SJSA1 (cell line): ENCODE data around the gene UQCRC1. TPM values are rescaled to one million over a fixed set of nuclear protein-coding genes. Genes with fewer than 3 reads are reported as not detected.

ENCODE experiments used
- DNase-seq, 2 experiments: peaks; one replicate each; pipeline ENCODE4 v3.0.0-alpha.2; 2015 to 2020; ENCODE audit warnings: low spot score in 2 of 2, low read depth in 1 of 2
- H3K27ac ChIP-seq: fragments of 250-450 bp; sonication (Bioruptor Pico); 2 replicates; pipeline ENCODE4 v1.5.1; 2020; ENCODE audit warnings: mild to moderate bottlenecking, moderate library complexity
- H3K27me3 ChIP-seq: fragments of 250-450 bp; sonication (Bioruptor Pico); replicated peaks from 2 replicates; pipeline ENCODE4 v1.5.1; 2020; ENCODE audit warnings: mild to moderate bottlenecking, moderate library complexity
- H3K36me3 ChIP-seq: fragments of 250-450 bp; sonication (Bioruptor Pico); 2 replicates; pipeline ENCODE4 v1.5.1; 2020; ENCODE audit warnings: mild to moderate bottlenecking
- H3K4me1 ChIP-seq: fragments of 250-450 bp; sonication (Bioruptor Pico); replicated peaks from 2 replicates; pipeline ENCODE4 v1.6.1; 2021; ENCODE audit warnings: mild to moderate bottlenecking
- H3K4me3 ChIP-seq: fragments of 250-450 bp; sonication (Bioruptor Pico); 2 replicates; pipeline ENCODE4 v1.5.1; 2020; ENCODE audit warnings: mild to moderate bottlenecking
- H3K9me3 ChIP-seq: fragments of 250-450 bp; sonication (Bioruptor Pico); replicated peaks from 2 replicates; pipeline ENCODE4 v1.5.1; 2020; ENCODE audit warnings: mild to moderate bottlenecking
- total RNA-seq: library from RNA; depleted of rRNA; stranded (reverse); fragments of >200 nt; shearing (Covaris generic); gene quantifications from 2 replicates; pipeline ENCODE4 v1.2.3, GENCODE V29; 2014; rRNA removed

UQCRC1 gene
- 377 and 397 TPM in 2 replicates for total RNA-seq

DNA sequence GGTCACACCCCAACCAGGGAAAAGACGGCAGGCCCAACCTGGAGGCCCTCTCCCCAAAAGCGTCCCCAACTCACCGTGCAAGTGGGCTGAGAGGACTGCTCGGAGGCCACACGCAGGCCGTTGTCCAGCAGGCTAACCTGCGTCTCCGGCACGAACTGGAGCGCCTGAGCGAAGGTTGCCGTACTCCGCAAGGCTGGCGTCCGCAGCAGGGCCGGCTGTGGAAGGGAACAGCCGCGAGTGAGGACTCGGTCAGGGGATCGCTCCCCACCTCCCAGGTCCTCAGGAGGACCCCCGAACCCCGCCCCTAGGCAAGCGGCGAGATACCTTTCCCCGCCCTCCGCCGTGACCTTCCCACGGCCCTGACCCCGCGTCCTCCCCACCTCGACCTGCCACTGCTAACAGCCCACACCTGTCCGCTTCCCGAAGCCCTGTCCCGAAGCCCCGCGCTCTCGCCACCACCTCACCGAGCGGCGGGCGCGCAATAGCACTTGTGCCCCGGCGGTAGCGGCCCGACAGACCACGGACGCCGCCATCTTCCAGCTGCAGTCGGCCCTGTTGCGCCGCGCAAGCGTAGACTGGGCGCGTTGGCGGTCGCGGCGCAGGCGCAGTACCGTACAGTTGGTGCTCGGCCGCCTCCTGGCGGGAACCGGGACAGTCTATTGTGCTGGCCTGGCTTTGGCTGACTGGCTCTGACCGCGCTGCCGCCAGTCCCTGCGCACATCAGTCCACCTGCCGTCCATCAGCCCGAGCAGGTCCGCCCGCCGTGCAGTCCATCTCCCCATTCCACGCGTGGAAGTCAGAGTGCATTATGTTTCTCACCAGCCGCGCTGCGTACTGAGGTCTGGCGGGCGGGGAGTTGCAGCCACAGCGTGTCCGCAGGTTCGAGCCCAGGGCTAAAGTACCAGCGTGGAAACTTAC, at the start of gene UQCRC1:
Gene UQCRC1, minus strand, starts transcription at position 559 of the 918 bp plus-strand sequence. Its CDS starts 26 bp downstream, at position 533.
- Histone ChIP-seq H3K27ac (0 out of 2 replicates have a peak within 1 kb of the TSS, but pooled peaks have one; percentile 7), H3K4me1 (peaks cover 11% of the 10 kb centered on the region)
- DNase-seq: peak; percentile 70 to 87

DNA sequence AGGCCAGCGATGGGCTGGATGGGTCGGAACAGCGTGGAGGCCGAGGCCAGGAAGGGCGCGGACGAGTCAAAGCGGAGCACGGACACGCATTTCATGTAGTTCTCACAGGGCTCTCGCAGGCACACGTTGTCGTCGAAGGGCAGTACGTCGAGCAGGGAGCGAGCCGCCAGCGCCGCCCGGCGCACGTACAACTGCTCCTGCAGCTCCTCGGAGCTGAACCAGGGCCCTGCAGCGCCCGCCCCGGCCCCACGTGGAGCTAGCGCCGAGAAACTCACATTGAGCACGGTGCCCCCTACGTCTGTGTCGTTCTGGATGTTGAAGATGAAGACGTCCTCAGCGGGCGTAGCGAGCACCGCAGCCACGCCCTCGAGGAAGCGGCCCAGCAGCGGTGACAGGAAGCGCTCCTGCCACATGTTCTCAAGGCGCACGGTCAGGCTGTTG, 47.4 kb upstream of the UQCRC1 start:
- Histone ChIP-seq H3K36me3 (no peaks in the 10 kb centered on the region), H3K9me3 (no peaks in the 10 kb centered on the region; the same call in 1 of the 2 replicates), H3K27me3 (peaks cover 4% of the 10 kb centered on the region; the same call in 1 of the 2 replicates), H3K4me3 (no peak overlapping the region), H3K4me1 (peaks cover 14% of the 10 kb centered on the region), H3K27ac (no peak overlapping the region)
- no peak for DNase-seq

More for the DNA sequence above, at the start of gene UQCRC1:
- Histone ChIP-seq H3K4me3 (peak within 1 kb of the TSS; percentile 66), H3K9me3 (no peaks in the 10 kb centered on the region), H3K27me3 (no peaks in the 10 kb centered on the region), H3K36me3 (peaks cover 46% of the 10 kb centered on the region)

DNA sequence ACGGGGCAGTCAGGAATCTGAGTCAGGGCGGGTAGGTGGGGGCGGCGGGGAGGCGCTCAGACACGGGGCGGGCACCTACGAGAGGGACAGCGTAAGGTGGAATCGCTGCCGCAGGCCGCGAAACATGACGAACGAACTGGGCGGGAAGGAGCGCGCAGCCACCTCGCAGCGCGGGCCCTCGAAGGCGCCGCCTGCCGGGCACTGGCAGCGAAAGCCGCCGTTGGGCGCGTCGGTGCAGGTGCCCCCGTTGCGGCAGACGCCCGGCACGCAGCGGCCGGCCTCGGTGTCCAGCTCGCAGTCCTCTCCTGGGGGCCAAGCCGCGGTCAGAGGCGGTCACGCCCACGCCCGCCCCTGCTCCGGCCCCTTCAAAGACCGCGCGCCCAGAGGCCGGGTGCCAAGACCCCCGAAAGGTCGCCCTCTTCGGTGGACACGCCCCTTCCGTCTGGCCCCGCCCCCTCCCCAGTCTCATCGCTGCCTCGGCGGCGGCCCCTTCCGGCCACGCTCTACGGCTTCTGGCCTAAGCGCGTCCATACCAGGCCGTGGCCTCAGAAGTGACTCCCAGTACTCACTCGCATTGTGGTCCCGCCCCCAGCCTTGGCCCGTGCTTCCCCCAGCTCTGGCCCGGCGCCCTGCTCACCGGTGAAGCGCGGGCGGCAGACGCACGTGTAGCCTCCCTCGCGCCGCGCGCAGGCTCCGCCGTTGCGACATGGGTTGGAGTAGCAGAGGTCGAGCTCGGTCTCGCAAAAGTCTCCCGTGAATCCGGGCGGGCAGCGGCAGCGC, 46.8 kb upstream of the UQCRC1 start:
- Histone ChIP-seq H3K36me3 (no peaks in the 10 kb centered on the region), H3K9me3 (no peaks in the 10 kb centered on the region)

DNA sequence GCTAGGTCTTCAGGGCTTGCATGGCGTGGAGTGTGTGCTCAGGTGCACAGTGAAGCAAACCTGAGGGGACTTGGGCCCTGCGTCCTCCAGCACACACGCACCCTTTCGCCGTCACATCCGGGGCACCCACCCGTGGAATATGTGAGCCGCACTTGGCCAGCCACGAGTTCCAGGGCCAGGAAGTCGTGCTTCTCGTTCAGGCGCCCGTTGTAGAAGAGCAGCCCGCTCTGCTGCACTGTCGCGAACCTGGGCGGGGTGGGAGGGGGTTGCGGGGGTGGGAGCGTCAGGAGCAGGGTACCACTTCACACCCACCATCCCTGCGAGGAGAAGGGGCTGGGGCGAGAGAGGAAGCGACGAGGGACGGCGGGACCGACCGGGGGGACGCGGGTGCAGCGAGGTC, 46.2 kb upstream of the UQCRC1 start:
- H3K36me3 ChIP-seq: no peaks in the 10 kb centered on the region
- peaks cover 6% of the 10 kb centered on the region for H3K4me1 ChIP-seq
- H3K27me3 ChIP-seq: no peaks in the 10 kb centered on the region
- H3K4me3 ChIP-seq: no peak overlapping the region
- H3K27ac ChIP-seq: no peak overlapping the region
- H3K9me3 ChIP-seq: no peaks in the 10 kb centered on the region
- DNase-seq: no peak

More for the DNA sequence above, 46.8 kb upstream of the UQCRC1 start:
- peak in 1 of 2 experiments; percentile 48 for DNase-seq
- Histone ChIP-seq H3K4me3 (peak overlapping the region; percentile 34), H3K4me1 (peaks cover 8% of the 10 kb centered on the region), H3K27ac (no peak overlapping the region), H3K27me3 (no peaks in the 10 kb centered on the region)

DNA sequence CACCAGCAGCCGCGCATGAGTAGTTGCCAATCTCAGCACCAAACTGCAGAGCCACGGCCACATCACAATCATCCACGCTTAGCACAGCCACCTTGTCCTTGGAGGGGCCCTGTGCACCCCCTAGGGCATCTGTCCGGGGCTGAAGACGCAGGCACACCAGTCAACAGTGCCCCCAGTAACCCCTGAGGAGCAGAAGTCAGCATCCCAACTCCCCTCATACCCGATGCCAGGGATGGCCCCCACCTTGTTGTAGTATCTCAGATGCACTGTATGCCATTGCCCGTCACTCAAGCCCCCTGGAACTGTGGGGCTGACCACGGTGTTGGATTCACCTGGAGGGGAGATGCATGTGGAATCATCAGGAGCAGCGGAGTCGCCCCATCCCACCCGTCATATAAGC, 45.6 kb upstream of the UQCRC1 start:
- no peaks in the 10 kb centered on the region for H3K9me3 ChIP-seq

DNA sequence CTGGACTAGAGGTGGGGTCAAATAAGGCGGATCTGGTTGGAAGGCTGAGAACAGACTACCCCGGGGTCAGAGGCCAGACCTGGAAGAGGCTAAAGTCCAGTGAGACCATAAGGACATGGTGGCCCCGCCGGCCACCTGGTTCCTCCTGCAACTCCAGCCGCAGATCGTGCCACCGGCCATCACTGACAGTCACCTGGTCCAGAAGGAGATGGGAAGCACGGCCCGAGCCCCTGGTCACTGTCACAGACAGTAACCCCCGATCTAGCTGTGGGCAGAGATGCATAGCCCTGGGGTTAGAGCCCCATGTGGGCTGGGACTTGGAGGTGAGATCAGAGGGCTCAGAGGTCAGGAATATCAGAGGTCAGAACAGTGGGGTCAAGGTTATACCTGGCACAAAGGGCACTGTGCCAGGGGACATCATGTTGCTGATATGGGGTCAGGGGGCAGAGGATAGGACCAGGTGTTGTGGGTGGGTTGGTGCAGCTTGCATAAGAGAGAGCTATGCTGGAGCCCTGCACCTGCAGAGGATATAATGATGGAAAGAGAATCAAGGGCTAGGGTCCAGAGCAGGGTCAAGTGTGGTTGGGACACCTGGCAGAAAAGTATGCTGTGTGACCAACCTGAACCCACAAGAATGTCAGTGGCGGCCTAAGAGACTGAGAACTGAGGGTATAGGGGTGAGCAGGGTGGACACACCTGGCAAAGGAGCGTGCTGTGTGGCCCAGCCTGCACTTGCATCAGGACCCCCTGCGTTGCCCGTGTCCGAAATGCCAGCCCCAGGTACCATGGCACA, 43.7 kb upstream of the UQCRC1 start:
- no peak for DNase-seq
- Histone ChIP-seq H3K4me3 (no peak overlapping the region), H3K9me3 (no peaks in the 10 kb centered on the region), H3K36me3 (no peaks in the 10 kb centered on the region), H3K27me3 (no peaks in the 10 kb centered on the region), H3K27ac (no peak overlapping the region), H3K4me1 (peaks cover 6% of the 10 kb centered on the region)

More for the DNA sequence above, 45.6 kb upstream of the UQCRC1 start:
- H3K27ac ChIP-seq: no peak overlapping the region
- H3K4me1 ChIP-seq: peaks cover 6% of the 10 kb centered on the region
- DNase-seq: no peak
- H3K4me3 ChIP-seq: no peak overlapping the region
- no peaks in the 10 kb centered on the region for H3K36me3 ChIP-seq
- no peaks in the 10 kb centered on the region for H3K27me3 ChIP-seq

DNA sequence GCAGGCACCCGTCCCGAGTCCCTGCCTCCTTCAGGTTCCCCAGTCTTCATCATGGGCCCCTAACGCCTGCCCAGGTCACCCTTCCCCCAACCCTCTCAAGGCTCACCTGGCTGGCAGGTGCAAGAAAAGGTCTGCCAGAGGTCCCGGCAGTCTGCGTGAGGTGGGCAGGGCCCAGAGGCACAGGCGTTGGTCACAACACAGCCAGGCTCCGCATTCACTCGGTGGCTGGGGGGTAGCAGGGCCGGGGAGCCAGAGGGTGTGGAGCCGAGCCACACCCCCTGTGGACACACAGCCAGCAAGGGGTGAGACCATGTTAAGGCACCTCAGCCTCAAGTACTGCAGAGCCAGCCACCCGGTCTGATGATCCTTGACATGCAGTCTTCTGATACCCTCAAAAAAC, 42.3 kb upstream of the UQCRC1 start:
- Histone ChIP-seq H3K9me3 (no peaks in the 10 kb centered on the region), H3K27me3 (no peaks in the 10 kb centered on the region), H3K4me3 (no peak overlapping the region), H3K36me3 (no peaks in the 10 kb centered on the region), H3K4me1 (peaks cover 6% of the 10 kb centered on the region), H3K27ac (no peak overlapping the region)
- no peak for DNase-seq

DNA sequence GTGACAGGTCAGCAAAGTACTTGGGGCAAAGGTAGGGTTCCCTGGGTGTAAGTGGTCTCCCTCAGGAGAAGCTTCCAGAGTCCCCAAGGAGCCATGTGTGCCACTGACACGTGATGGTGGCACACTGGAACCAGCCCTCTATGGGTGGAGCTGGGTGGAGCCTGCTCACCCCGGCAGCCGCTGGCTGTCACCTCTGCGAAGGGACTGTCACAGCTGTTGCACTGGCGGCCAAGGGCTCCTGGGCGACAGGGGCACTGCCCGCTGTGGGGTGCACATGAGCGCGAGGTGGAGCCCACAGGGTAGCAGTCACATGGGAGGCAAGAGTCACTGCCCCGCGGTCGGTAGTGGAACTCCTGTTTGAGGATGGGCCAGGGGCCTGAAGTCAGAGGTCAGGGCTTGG, 41.3 kb upstream of the UQCRC1 start:
- no peak for DNase-seq
- Histone ChIP-seq H3K9me3 (no peaks in the 10 kb centered on the region), H3K4me1 (no peaks in the 10 kb centered on the region), H3K36me3 (no peaks in the 10 kb centered on the region), H3K4me3 (no peak overlapping the region), H3K27me3 (no peaks in the 10 kb centered on the region), H3K27ac (no peak overlapping the region)

DNA sequence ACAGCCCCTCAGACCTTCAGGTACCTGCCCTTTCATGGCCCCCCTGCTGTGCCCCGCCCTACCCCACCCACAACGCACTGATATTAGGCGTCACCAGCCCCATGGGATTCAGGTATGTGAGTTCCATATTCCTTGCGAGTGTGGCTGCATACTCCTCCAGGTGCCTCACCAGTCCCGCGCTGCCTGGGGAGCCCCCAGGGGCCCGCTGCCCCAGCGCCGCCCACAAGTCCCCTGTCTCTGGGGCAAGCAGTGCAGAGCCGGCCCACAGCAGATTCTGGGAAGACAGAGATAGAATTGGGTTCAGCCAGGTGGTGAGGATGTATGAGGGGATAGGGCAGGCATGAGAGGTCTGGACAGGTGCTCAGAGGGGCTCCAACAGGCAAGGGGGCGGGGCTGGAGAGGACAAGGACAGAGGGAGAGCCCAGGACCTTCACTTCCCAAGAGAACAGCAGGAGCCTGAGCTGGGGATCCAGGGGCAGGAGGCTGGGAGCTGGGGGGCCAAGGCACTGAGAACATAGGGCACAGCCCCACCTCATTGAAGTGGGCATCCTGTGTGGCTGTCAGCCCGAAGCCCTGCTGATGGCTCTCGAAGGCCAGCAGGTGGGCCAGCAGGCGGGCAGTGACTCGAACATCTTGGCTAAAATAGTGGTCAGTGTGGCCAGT, 38.9 kb upstream of the UQCRC1 start:
- H3K36me3 ChIP-seq: no peaks in the 10 kb centered on the region
- no peak for DNase-seq
- H3K27ac ChIP-seq: no peak overlapping the region
- H3K4me3 ChIP-seq: no peak overlapping the region
- no peaks in the 10 kb centered on the region for H3K27me3 ChIP-seq
- H3K9me3 ChIP-seq: no peaks in the 10 kb centered on the region
- H3K4me1 ChIP-seq: no peaks in the 10 kb centered on the region

DNA sequence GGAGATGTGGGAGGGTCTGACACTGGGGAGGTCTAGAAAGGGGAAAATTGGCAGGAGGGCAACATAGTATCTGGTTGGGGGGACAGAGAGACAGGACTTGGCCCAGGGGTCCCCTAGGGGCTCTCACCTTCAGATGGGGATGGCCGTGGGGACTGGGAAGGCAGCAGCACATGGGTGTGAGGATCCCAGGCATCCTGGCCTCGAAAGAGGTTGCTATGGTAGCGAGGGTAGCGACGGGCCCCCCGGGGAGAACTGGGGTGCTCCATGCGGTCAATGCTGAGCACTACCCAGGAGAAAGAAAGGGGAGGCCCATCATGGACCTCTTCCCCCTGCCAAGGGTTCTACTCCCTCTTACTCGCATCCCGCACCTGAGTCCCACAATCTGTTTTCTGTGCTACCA, 38.3 kb upstream of the UQCRC1 start:
- Histone ChIP-seq H3K36me3 (no peaks in the 10 kb centered on the region), H3K9me3 (no peaks in the 10 kb centered on the region), H3K27me3 (no peaks in the 10 kb centered on the region), H3K4me1 (no peaks in the 10 kb centered on the region), H3K27ac (no peak overlapping the region), H3K4me3 (no peak overlapping the region)
- DNase-seq: no peak

DNA sequence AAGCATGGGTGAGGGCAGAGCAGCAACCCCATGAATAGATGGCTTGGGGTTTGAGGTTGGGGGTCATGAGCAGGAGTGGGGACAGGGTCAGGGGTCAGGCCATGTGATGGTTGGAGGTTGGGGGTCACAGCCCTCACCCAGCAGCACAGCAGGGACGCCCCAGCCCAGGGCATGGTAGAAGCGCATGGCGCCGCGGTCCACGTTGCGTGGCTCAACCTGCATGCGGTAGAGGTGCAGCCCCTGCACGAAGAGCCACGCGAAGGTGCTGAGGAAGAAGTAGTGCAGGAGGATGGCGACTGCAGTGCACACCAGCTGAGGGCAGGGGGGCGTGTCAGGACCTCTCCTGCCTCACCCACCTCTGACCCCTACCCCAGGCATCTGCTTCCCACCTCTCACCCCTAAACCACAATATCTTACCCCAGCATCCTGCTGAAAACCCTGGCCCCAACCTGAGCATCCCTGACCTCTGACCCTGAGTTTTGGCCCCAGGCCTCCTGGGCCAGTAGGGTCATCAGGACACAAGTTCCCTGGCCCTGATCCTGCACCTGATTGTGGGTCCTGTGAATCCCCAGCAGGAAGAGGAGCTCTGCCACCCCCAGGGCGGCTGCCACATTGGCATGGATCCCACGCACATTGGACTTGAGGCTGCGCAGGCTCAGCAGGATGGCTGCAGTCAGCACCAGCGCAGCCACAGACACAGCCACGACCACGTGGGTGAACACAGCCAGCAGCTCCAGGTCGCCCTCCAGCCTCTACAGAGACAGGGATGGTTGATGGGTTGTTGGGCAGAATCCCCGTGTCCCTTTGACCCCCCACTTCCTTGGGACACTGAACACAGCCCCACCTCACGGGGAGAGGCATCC, 35.7 kb upstream of the UQCRC1 start:
- Histone ChIP-seq H3K36me3 (no peaks in the 10 kb centered on the region), H3K27ac (no peak overlapping the region), H3K4me1 (no peaks in the 10 kb centered on the region), H3K27me3 (no peaks in the 10 kb centered on the region), H3K9me3 (no peaks in the 10 kb centered on the region), H3K4me3 (no peak overlapping the region)
- DNase-seq: no peak

DNA sequence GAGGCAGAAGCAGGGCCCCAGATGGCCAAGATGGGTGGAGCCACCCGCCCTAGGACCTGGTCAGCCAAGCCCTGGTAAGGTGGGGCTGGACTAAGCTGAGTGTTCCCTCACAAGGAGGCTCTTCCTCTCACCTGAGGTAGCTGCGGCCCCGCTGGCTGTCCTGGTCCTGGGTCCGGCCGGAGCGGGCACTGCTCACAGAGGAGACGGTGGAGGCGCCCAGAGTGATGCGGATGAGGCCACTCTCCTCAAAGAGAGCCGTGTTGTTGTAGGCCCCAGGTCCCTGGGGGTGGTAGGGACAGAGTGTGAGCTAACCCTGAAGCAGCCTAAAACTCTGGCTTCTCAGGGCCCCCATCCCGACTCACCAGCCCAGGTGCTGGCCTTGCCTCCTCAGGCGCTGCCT, 33.2 kb upstream of the UQCRC1 start:
- H3K4me1 ChIP-seq: no peaks in the 10 kb centered on the region
- H3K27me3 ChIP-seq: no peaks in the 10 kb centered on the region
- DNase-seq: no peak
- H3K9me3 ChIP-seq: no peaks in the 10 kb centered on the region
- H3K36me3 ChIP-seq: no peaks in the 10 kb centered on the region
- no peak overlapping the region for H3K4me3 ChIP-seq
- no peak overlapping the region for H3K27ac ChIP-seq
